ENCODE measurements around the gene DAGLA. TPM values are rescaled to one million over a fixed set of nuclear protein-coding genes. Genes with fewer than 3 reads are reported as not detected.

Gene DAGLA
- total RNA-seq, 4 donors from 2014 or later: 1.1 to 3.2 (median 1.8) TPM

DNA sequence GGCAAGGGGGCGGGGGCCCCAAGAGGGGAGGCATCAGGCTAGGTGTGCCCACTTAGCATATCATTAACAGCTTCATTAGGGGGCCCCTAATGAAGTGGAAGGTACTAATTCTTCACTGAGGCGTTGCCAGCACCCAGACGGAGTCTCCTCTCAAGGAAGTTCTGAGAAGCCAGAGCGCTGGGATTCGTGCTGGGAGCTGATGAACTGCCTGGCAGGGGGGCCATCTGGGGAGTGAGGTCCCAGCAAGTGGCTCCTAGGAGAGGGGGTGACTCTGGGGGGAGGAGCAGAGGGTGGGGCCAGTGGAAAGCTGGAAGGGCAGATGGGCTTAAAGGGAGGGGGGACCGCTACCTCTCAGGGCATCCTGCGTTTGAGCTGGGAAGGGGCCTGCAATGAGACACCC, 29.8 kb downstream of the DAGLA start:
- TF ChIP-seq, protein P1, sequence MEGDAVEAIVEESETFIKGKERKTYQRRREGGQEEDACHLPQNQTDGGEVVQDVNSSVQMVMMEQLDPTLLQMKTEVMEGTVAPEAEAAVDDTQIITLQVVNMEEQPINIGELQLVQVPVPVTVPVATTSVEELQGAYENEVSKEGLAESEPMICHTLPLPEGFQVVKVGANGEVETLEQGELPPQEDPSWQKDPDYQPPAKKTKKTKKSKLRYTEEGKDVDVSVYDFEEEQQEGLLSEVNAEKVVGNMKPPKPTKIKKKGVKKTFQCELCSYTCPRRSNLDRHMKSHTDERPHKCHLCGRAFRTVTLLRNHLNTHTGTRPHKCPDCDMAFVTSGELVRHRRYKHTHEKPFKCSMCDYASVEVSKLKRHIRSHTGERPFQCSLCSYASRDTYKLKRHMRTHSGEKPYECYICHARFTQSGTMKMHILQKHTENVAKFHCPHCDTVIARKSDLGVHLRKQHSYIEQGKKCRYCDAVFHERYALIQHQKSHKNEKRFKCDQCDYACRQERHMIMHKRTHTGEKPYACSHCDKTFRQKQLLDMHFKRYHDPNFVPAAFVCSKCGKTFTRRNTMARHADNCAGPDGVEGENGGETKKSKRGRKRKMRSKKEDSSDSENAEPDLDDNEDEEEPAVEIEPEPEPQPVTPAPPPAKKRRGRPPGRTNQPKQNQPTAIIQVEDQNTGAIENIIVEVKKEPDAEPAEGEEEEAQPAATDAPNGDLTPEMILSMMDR (IDR thresholded peaks at IDR 0.05; ENCODE audit: low read depth): no peak

GRCh38 chr11:61711037-61711436, 30.8 kb downstream of the DAGLA start:
- TF ChIP-seq, protein P1 (IDR thresholded peaks at IDR 0.05; ENCODE audit: low read depth): no peak

DNA sequence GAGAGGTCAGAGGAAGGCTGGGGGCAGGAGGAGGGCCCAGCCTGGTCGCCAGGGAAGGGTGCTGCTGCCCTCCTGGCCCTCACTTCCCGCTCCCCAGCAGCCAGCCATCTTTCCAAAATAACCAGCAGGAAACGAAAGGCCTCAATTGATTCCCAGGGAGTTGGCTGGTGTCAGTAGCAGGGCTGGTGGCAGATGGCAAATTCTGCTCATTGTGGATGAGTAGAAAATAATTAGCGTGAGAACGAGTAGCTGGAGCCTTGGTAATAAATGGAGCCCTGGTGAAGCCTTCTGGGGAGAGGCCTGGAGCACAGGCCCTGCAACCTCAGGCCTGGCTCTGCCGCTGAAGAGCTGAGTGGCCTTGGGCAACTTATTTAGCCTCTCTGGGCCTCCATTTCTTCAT, 31.3 kb downstream of the DAGLA start:
- TF ChIP-seq, protein P1 (IDR thresholded peaks at IDR 0.05; ENCODE audit: low read depth): no peak

DNA sequence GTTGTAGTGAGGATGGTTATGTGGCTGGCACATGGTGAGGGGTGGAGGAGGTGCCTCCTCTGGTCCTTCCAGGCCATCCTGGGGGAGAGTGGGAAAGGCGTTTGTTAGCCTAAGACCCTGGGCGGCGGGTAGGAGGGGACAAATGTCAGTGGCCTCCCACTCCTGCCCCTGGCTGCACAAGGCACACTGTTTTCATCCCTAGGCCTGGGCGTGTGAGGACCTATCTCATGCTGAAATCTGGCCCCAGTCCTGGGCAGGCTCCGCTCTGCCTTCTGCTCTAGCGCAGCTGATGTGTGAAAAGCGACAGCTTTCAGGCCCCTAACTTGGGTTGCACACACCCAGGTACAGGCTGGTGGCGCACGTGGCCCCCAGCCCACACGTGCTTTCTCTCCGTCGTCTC, 32.1 kb downstream of the DAGLA start:
- TF ChIP-seq, protein P1 (IDR thresholded peaks at IDR 0.05; ENCODE audit: low read depth): no peak

DNA sequence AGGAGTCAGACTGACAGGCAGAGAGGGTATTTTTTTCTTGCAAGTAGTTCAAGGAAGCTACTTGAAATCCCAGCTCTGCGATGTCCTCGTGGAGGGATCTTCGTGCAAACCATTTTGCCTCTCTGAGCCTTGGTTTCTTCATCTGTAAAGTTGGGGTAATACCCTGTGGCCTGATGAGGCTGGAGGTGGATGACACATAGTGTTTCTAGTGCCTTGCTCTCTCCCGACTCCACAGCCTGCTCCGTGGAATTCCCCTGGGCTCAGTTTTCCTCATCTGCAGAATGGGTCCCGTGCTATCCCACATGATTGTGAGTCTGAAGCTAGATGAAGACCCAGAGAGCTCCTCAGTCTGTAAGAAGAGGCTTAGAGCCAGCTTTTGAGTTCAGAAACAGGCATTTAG, 32.7 kb downstream of the DAGLA start:
- TF ChIP-seq, protein P1 (IDR thresholded peaks at IDR 0.05; ENCODE audit: low read depth): no peak

GRCh38 chr11:61713464-61713863, 33.3 kb downstream of the DAGLA start:
- TF ChIP-seq, protein P1 (IDR thresholded peaks at IDR 0.05; ENCODE audit: low read depth): no peak

DNA sequence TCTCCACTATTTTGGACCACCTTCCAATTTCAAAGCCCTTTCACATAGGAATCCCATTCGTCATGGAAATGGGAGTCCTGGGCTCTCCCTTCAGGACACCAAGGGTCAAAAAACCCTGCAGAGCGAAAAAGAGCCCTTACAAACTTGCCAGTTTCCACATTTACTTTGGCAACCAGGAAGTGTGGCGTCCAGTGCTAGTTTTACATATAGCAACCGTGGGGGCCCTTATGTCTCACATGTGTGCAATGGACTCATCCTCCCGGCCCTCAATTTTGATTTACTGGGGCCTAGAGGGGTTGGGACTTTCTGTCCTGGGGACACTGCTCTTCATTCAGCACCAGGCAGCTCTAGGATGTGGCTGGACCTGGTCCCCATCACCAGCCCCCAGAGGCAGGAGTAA, 33.7 kb downstream of the DAGLA start:
- TF ChIP-seq, protein P1 (IDR thresholded peaks at IDR 0.05; ENCODE audit: low read depth): no peak

Data from subcutaneous adipose tissue (tissue), 4 donors.